Renal pelvis (tissue), 4 donors: ENCODE results near the gene CXADR. TPM values are rescaled to one million over a fixed set of nuclear protein-coding genes. Genes with fewer than 3 reads are reported as not detected.

ENCODE experiments used
- DNase-seq: peaks from one replicate; pipeline ENCODE4 v3.0.0-alpha.2; 2013
- polyA plus RNA-seq, 3 donors: library from polyadenylated mRNA; unstranded; fragments of 120-200 nt; gene quantifications; one replicate each; pipeline ENCODE4 v1.2.1, GENCODE V29; 2013; ENCODE audit not compliant: insufficient read length in 3 of 3

CXADR gene
- polyA plus RNA-seq, 3 donors: 28.6 to 41.7 (median 34.7) TPM

DNA sequence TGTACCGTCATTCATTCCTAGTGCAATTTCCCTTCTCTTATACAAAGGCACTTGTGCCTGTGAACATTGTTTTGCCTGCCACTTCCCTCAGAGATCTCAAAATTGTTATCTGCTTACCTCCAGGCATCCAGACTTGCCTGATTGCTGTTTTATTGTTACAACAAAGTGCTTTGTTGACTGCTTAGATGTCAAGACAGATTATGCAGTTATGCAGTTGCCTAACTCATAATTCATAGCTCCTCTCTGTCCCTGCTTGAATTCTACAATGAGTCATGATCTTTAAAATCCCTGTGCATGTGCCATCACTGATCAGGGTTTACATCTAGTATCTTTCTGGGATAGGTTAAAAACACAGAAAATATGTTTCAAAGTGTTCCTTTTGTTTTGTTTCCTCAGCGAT lies 24.5 kb downstream of the CXADR start:
- DNase-seq: no peak

DNA sequence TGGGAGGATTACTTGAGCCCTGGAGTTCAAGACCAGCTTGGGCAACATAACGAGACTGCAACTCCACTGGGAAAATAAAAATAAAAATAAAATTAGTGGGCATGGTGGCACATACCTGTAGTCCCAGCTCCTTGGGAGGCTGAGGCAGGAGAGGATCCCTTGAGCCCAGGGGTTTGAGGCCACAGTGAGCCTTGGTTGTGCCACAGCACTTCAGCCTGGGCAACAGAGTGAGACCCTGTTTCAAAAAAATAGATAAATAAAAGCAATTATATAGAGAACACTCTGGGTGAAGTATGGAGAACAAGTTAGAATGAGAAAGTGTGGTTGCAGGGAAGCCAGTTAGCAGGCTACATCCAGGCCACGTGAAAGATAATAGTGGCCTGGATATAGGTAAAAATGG lies 25.7 kb downstream of the CXADR start:
- no peak for DNase-seq

DNA sequence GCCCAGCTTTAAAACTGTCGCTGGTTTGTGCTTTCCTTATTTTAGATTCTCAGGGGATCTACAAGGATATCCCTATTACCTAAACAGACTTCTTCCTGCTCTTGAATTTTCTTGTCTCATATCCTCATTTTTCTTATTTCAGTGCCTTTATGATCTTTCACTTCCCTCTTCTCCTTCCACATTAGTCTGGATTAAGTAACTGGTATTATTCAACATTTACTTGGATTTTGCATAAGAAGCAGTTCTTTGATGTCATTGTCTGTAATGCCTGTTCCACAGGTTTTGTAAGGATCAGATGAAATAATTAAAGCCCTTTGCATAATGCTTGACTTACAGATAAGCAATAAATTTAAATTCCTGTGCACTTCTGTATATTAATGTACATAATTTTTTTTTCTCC lies 26.5 kb downstream of the CXADR start:
- no peak for DNase-seq

DNA sequence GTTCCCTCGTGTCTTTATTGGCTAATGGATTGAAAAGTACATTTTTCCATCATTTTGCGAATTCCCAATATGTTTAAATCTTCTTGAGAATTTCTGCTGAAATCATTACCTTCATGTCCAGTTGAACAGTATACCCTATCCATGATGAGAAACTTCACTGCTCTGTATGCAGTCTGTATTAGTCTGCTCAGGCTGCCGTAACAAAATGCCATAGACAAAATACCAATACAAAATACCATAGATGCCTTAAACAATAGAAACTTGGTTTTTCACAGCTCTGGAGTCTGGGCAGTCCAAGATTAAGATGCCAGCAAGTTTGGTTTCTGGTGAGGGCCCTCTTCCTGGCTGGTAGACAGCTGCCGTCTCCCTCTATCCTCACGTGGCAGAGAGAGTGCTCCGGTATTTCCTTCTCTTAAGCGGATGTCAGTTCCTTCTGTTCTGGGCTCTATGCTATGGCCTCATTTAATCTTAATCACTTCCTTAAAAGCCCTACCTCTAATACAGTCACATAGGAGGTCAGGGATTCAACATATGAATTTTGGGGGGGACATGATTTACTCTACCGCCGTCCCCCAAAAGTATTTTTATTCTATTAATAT lies 27.0 kb downstream of the CXADR start:
- no peak for DNase-seq

DNA sequence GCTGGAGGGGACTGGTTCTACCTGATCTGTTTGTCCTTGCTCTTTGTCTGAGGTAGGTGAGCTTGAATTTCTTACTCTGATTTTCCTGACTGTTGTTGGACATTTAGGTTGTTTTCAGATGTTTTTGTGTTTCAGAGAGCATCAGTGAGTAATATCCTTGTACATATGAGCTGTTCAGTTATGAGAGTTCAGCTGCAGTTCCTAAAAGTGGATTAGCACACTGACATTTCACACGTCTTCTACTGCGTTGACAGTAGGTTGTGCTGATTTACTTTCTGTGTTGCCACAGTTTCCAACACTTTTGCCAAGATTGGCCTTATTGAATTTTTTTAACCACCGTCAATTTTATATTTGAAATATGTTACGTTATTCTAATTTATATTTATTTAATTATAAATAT lies 27.7 kb downstream of the CXADR start:
- DNase-seq: no peak

DNA sequence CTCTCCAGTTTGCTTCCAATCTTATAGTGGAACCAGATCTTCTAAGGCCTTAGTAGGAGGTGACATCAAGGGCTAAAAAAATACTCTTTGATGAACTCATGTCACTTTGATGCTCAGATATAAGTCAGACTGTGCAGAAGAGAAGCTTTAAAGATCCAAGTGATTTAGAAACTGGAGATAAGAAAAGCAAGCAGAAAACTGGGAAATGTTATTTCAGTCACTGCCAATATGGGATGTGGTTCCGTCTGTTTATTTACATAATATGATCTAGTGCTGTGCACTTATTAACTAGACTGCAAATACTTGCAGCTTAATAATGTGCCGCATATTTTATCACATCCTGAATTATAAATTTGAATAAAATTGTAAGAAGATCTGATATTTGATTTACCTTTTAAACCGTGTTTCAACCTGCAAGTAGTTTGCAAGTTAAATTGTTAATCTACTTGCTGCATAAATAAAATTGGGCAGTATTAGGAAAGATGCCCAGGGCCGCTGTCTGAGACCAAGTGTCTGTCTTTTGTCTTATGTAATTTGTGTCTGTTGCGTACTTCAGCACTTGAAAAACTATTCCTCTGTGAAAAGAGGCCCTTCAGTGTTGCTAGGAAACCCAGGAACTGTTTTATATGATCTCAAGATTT lies 29.6 kb downstream of the CXADR start:
- DNase-seq: no peak

DNA sequence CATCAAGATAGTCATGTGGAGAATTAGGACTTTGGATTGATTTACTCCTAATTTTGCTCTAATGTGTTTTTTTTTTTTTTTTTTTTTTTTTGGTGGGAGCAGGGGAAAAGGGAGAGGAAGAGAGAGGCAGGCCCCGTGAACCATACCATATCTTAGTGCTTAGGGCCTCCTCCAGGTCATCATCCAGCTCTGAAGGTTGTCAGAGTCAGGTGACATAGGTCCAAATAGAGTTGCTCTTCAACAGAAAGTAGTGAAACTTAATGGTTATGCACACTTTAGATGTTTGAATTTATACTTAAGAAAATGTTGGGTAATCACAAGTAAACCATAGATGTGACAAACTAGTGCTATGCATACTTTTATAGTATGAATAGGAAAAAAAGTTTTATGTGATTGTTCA lies 32.2 kb downstream of the CXADR start:
- no peak for DNase-seq

DNA sequence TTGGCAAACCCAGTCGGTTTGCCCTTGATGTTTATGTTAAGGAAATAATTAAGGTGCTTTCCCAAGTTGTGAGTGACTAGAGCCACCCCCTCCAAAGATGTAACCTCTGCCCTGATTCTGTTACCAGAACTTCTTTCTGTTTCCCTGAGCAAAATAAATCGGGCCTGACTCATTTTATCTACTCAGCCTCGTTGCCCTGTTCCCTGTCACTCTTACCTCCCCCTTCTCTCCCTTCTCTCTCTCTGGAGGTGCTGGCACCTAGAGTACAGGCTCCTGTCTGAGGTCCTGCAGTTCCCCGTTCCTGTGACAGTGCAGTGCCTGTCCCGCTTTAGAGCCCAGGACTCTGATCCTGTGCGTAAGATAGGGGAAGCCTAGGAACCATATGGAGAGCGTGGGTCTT lies 35.4 kb downstream of the CXADR start:
- no peak for DNase-seq

DNA sequence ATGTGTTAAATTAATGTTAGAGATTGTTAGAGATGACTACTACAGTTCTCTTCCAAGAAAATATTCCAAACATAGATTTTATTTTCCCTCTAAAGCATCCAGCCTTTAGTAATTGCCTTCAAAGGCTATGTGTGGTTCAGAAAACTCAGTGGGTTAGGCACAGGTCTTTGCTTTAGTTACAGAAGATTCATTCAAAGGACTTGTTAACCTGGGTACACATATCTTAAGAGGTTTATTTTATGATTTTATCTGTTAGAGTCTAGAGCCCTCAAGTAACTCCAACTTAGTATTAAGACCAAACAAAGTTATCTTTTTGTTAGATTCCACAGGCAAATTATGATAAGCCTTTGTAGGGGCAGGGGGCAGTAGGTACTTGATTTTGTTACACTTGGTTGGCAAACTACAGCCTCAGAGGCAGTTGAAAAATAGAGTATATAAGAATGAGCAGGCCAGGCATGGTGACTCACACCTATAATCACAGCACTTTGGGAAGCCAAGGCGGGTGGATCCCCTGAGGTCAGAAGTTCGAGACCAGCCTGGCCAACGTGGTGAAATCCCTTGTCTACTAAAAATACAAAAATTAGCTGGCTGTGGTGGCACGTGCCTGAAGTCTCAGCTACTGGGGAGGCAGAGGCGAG lies 37.9 kb downstream of the CXADR start:
- DNase-seq: no peak

DNA sequence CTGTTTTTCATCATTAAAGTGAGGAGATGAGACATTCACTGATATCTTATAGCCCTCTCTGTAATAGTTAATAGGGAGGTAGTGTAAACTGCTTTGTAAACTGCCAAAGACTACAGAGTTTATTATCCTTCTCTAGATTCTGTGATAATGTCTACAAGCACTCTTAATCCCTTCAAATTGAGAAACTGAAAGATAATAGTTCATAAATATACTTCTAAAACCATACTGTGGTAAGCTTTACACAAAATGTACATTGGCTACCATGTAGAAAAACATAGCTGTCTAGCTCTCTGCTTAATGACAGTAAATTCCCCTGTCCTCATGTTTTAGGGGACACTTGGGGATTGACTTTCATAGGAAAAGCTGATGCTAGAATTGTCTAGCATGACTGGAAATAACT lies 39.6 kb downstream of the CXADR start:
- no peak for DNase-seq

DNA sequence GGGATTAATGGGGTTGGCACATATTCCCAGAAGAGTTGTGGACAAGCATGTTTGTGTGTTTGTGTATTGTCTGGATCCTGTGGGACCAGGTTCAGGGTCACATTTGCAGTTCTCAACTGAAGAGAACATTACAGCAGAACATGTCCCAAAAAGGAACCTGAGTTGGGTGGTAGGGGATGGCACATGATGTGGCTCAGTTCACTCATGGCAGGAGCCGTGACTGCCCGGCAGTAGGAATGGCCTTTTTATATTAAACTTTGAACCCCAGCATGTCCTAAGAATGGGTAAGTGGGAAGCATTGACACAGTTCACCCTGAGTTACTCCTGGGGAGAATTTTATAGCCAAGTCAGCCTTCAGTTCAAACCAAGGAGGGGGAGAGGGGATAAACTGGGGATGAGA lies 41.3 kb downstream of the CXADR start:
- no peak for DNase-seq

DNA sequence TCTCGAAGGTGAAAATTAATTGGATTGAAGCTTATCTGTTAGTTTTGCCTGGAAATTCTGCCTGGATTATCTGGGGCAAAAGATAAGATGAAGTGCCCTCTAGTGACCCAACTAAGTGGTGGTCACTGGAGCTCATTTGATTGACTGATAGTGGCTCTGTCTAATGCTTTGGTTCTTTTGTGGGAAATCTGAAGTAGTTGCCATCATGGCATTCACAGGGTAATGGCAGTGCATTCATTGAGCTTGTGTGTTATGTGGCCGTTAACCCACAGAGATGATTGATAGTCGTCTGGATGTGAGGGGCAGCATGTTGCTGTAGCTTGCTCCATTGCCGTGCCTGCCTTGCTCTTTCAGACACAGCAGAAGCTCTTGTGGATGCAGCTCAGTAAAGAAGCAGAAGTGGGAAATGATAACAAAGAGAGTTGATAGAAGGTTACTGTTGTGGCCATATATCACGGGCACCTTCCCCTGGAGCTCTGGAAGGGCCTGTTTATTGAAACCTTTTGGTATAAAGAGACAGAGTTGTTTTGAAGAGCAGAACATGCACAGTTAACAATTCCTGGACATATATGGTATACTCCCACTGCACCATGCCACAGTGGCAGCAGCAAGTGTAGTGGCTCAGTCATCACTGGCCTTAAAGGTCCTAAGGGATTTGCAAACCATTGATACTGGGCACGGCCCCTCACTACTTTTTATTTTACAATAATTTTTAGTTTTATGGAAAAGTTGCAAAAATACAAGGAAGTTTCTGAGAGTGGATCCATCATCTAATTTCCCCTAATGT lies 42.0 kb downstream of the CXADR start:
- DNase-seq: no peak

DNA sequence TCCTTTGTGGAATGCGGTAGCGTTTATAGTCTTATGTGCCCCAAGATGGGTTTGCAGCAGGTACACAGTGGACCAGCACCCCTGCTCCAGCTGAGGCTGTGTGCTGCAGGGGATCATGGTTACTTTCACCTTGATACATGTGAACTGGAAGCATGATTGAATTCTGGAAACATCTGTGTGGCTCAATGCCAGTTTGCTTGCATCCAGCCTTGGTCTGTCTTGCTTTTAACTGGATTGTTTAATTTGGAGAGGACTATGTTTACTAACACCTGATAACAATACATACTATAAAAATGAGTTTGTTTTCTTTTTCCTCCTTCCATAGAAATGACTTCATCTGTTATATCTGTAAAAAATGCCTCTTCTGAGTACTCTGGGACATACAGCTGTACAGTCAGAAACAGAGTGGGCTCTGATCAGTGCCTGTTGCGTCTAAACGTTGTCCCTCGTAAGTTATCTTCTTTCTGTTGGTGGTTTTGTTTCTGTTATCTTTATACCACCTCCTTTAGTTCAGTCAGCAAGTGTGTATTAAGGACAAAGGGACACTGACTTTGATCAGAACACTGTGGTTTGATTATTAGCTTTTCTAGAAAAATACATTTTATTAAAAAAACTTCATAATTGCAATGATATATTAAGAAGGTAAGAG lies 47.7 kb downstream of the CXADR start:
- DNase-seq: no peak

DNA sequence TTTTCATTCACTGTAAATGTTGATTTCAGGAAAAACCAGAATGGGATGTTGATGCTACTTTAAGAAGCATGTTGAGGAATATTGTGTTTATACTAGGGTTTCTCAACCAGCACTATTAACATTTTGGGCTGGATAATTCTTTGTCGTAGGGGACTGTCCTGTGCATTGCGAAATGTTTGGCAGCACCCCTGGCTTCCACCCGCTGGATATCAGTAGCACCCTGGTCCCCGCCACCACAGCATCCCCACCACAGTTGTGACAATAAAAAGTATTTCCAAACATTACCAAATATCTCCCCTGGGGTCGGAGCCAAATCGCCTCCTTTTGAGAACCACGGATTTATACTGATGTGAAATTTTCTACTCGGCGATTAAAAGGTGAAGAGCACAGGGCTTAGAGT lies 57.9 kb downstream of the CXADR start:
- no peak for DNase-seq

DNA sequence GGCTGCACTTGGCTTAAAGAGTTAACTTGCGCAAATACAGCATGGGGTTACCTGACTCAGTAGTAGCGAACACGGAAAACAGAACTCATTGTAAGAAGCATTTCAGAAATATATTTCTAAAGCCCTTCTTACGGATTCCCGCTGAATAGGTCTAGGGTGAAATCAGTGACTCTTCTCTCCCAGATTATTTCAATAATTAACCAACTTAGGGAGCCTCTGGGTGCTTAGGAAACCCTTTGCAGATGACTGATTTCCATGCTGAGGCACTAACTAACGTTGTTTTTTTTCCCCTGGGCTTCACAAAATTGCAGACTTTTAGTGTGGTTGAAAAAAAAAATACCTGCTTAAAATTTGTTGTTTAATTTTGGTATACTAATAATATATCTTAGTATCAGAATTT lies 59.6 kb downstream of the CXADR start:
- DNase-seq: no peak

DNA sequence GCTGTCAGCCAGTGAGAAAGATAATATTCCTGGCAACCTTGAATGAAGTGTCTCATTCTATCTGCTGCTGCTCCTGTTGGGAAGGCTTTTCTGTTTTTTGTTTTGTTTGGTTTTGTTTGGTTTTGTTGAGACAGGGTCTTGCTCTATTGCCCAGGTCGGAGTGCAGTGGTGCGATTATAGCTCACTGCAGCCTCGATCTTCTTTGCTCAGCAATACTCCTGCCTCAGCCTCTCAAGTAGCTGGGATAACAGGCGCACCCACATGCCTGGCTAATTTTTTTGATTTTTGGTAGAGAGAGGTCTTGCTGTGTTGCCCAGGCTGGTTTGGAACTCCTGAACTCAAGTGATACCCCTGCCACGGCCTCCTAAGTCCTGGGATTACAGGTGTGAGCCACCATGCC lies 62.2 kb downstream of the CXADR start:
- DNase-seq: no peak

DNA sequence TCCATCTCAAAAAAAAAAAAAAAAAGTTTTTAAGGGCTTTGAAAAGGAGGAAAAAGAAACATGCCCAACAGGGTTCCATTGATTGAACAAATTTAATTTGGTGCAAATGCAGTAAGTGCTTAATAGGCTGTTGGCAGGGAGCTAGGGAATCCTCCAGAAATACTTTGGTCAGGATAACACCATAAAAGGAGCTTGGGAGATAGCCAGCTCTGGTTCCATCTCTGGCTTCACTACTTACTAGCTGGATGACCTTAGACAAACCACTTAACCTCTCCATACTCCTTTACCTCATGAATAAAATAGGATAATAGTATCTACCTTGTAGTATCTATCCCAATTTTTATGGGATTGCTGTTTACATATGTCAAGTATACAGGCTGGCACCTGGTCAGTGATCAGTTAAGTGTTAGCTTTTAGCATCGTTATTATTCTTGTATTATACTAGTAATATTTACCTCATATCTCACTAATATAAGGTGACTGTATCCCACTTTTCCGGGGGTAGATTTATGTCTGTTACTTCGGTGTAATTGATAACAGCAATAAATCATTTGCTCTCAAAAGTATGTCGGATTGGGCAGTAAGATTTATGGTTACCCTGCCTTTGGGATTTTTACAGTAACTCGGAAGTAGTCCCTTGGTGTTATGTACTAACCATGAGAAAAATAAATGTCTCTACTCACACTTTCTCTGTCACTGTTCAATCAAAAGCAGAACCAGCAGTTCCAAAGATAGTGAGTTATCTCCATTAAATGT lies 63.4 kb downstream of the CXADR start:
- DNase-seq: no peak

DNA sequence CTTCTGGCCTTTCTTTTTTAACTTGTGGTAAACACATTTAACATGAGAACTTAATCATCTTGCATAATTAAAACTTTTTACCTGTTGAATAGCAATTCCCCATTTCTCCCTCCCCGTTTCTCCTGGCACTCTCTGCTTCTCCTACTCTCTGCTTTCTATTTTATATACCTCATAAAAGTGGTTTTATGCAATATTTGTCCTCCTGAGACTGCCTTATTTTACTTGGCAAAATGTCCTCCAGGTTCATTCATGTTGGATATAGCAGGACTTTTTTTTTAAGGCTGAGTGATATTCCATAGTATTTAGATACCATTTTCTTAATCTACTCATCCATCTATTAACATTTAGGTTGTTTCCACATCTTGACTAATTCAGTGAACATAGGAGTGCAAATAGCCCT lies 64.9 kb downstream of the CXADR start:
- DNase-seq: no peak

DNA sequence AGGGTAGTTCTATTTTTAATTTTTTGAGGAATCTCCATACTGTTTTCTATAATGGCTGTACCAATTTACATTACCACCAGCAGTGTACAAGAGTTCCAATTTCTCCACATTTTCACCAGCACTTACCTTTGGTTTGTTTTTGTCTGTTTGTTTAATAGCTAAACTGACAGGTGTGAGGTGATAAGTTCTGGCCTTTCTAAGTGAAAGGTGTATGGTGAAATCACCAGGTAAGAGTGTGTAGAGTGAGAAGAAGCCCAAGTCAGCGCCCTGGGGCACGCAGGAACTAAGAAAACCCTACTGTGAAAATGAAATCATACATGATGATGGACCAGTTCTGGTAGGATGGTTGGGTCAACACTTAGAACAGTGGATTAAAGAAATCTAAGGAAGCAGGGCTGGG lies 65.3 kb downstream of the CXADR start:
- DNase-seq: no peak

DNA sequence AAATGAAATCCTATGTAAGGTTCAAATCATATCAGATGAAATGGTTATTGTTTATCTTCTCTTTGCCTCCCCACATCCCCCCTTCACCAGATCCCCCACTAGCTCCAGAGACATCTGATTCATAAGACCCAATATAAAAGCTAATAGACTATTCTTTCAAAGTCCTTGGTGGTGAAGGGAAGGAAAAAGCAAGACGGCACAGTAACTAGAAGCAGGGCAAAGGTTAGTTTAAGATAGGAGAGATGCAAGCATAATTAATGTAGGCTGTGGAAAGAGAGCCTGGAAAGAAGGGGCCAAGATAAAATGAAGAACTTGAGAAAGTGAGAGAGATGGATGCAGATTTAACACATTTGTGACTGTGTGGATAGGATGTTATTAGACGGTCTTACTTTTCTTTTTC lies 66.0 kb downstream of the CXADR start:
- no peak for DNase-seq

DNA sequence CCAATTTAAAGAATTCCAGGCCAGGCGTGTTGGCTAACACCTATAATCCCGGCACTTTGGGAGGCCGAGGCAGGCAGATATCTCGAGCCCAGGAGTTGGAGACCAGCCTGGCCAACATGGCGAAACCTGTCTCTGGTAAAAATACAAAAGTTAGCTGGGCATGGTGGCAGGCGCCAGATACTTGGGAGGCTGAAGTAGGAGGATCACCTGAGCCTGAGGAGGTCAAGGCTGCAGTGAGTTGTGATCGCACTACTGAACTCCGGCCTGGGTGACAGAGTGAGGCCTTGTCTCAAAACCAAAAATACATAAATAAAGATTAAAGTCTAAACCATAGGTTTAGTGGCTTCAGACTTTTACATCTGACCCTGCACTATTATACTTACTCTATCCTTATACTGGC lies 67.5 kb downstream of the CXADR start:
- no peak for DNase-seq

DNA sequence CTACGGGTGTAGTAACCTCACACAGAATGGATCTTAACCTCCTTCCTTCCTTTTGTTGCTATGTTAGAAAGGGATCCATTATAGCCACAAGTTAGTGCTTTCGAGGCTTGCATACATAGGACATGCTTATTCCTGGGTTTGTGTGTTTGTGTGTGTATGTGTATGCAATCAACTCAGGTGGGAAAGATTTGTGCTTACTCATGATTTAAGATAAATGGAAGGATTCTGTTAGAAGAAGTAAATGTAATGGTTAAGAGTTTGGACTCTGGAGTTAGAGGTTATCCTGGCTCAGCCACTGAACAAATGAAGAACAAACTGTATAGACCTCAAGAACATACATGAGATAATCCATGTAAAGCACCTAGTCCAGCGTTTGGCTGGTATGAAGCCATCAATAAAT lies 71.1 kb downstream of the CXADR start:
- no peak for DNase-seq
